SK-N-SH treated with all-trans-retinoic acid at 6 μM for 48 hours (cell line): ENCODE data around the gene HDAC5.
"Not testable (repeated sequence)": the region's sequence is repeated elsewhere in the genome, so short reads cannot be mapped to it uniquely, and the experiment has no call there.

Experiments
- ATAC-seq: fragments of 200-7000 bp; cut with Tn5 transposase; 3 replicates; pipeline ENCODE4 v1.9.1; 2020; ENCODE audit warnings: mild to moderate bottlenecking, moderate library complexity
- ARNTL ChIP-seq: fragments of 450-650 bp; formaldehyde crosslinking; IDR thresholded peaks from 2 replicates; pipeline ENCODE4 v1.5.0; 2020; ENCODE audit warnings: low read depth, mild to moderate bottlenecking, moderate library complexity, borderline replicate concordance
- CREB5 ChIP-seq: fragments of 250-450 bp; sonication (Bioruptor Pico); IDR thresholded peaks from 2 replicates; pipeline ENCODE4 v1.5.1; 2020; ENCODE audit warnings: low read depth, mild to moderate bottlenecking, moderate library complexity
- CSDC2 ChIP-seq: fragments of 250-450 bp; sonication (Bioruptor Pico); IDR thresholded peaks from 2 replicates; pipeline ENCODE4 v1.5.0; 2020; ENCODE audit warnings: mild to moderate bottlenecking, moderate library complexity
- CSRNP3 ChIP-seq: fragments of 250-450 bp; sonication (Bioruptor Pico); IDR thresholded peaks from 2 replicates; pipeline ENCODE4 v1.5.1; 2021; ENCODE audit warnings: mild to moderate bottlenecking, moderate library complexity
- ESRRG ChIP-seq: fragments of 250-450 bp; sonication (Bioruptor Pico); IDR thresholded peaks from 2 replicates; pipeline ENCODE4 v1.6.1; 2021; ENCODE audit warnings: mild to moderate bottlenecking
- ISL1 ChIP-seq: fragments of 250-450 bp; sonication (Bioruptor Pico); IDR thresholded peaks from 2 replicates; pipeline ENCODE4 v2.1.2; 2022; ENCODE audit warnings: mild to moderate bottlenecking, moderate library complexity
- OSR1 ChIP-seq: fragments of 250-450 bp; sonication (Bioruptor Pico); IDR thresholded peaks from 2 replicates; pipeline ENCODE4 v1.8.0; 2022; ENCODE audit warnings: moderate library complexity, mild to moderate bottlenecking, inconsistent platforms
- PPARA ChIP-seq: fragments of 250-450 bp; sonication (Bioruptor Pico); IDR thresholded peaks from 2 replicates; pipeline ENCODE4 v1.5.0; 2020; ENCODE audit warnings: mild to moderate bottlenecking, borderline replicate concordance
- RARB ChIP-seq: fragments of 250-450 bp; sonication (Bioruptor Pico); IDR thresholded peaks from 2 replicates; pipeline ENCODE4 v1.8.0; 2021; ENCODE audit warnings: mild to moderate bottlenecking, moderate library complexity
- SNAI2 ChIP-seq: fragments of 250-450 bp; sonication (Bioruptor Pico); IDR thresholded peaks from 2 replicates; pipeline ENCODE4 v1.5.0; 2020; ENCODE audit warnings: mild to moderate bottlenecking, moderate library complexity
- TCF4 ChIP-seq: fragments of 250-450 bp; sonication (Bioruptor Pico); IDR thresholded peaks from 2 replicates; pipeline ENCODE4 v1.8.0; 2021; ENCODE audit warnings: mild to moderate bottlenecking, moderate library complexity, borderline replicate concordance
- TOX ChIP-seq: fragments of 250-450 bp; sonication (Bioruptor Pico); IDR thresholded peaks from 2 replicates; pipeline ENCODE4 v1.8.0; 2021; ENCODE audit warnings: mild to moderate bottlenecking, moderate library complexity, borderline replicate concordance
- ZC3H10 ChIP-seq: fragments of 250-450 bp; sonication (Bioruptor Pico); IDR thresholded peaks from 2 replicates; pipeline ENCODE4 v1.5.1; 2021; ENCODE audit warnings: mild to moderate bottlenecking, moderate library complexity
- ZFP3 ChIP-seq: fragments of 250-450 bp; sonication (Bioruptor Pico); IDR thresholded peaks from 2 replicates; pipeline ENCODE4 v1.5.0; 2020; ENCODE audit warnings: mild to moderate bottlenecking, moderate library complexity
- ZFP30 ChIP-seq: fragments of 450-650 bp; formaldehyde crosslinking; IDR thresholded peaks from 2 replicates; pipeline ENCODE4 v1.5.0; 2022; ENCODE audit warnings: mild to moderate bottlenecking, moderate library complexity
- ZNF565 ChIP-seq: fragments of 450-650 bp; formaldehyde crosslinking; conservative IDR thresholded peaks from 2 replicates; pipeline ENCODE4 v1.5.0; 2020; ENCODE audit warnings: low read depth, mild to moderate bottlenecking, moderate library complexity
- ZNF70 ChIP-seq: fragments of 450-650 bp; formaldehyde crosslinking; IDR thresholded peaks from 2 replicates; pipeline ENCODE4 v1.5.0; 2020; ENCODE audit warnings: mild to moderate bottlenecking, moderate library complexity
- TF ChIP-seq, protein P1 (sequence below): fragments of 250-450 bp; sonication (Bioruptor Pico); IDR thresholded peaks from 2 replicates; pipeline ENCODE4 v1.5.0; 2020; ENCODE audit warnings: mild to moderate bottlenecking, moderate library complexity
- TF ChIP-seq, protein P2 (sequence below): fragments of 250-450 bp; sonication (Bioruptor Pico); IDR thresholded peaks from 2 replicates; pipeline ENCODE4 v1.8.0; 2020; ENCODE audit warnings: mild to moderate bottlenecking, moderate library complexity, borderline replicate concordance
- TF ChIP-seq, protein P3 (sequence below): fragments of 250-450 bp; sonication (Bioruptor Pico); IDR thresholded peaks from 2 replicates; pipeline ENCODE4 v1.8.0; 2021; ENCODE audit warnings: low read depth, mild to moderate bottlenecking, moderate library complexity, borderline replicate concordance

The HDAC5 gene

GRCh38 chr17:44120851-44121605 is 2.4 kb downstream of the HDAC5 start:
- ATAC-seq, result no peak
- TF ChIP-seq, protein P1, sequence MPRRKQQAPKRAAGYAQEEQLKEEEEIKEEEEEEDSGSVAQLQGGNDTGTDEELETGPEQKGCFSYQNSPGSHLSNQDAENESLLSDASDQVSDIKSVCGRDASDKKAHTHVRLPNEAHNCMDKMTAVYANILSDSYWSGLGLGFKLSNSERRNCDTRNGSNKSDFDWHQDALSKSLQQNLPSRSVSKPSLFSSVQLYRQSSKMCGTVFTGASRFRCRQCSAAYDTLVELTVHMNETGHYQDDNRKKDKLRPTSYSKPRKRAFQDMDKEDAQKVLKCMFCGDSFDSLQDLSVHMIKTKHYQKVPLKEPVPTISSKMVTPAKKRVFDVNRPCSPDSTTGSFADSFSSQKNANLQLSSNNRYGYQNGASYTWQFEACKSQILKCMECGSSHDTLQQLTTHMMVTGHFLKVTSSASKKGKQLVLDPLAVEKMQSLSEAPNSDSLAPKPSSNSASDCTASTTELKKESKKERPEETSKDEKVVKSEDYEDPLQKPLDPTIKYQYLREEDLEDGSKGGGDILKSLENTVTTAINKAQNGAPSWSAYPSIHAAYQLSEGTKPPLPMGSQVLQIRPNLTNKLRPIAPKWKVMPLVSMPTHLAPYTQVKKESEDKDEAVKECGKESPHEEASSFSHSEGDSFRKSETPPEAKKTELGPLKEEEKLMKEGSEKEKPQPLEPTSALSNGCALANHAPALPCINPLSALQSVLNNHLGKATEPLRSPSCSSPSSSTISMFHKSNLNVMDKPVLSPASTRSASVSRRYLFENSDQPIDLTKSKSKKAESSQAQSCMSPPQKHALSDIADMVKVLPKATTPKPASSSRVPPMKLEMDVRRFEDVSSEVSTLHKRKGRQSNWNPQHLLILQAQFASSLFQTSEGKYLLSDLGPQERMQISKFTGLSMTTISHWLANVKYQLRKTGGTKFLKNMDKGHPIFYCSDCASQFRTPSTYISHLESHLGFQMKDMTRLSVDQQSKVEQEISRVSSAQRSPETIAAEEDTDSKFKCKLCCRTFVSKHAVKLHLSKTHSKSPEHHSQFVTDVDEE, result no peak
- TF ChIP-seq ARNTL (CRISPR knock-in tag) (no peak), ZNF70 (no peak), TCF4 (CRISPR knock-in tag) (no peak), ZC3H10 (CRISPR knock-in tag) (no peak), CSRNP3 (no peak)
- TF ChIP-seq, protein P2, sequence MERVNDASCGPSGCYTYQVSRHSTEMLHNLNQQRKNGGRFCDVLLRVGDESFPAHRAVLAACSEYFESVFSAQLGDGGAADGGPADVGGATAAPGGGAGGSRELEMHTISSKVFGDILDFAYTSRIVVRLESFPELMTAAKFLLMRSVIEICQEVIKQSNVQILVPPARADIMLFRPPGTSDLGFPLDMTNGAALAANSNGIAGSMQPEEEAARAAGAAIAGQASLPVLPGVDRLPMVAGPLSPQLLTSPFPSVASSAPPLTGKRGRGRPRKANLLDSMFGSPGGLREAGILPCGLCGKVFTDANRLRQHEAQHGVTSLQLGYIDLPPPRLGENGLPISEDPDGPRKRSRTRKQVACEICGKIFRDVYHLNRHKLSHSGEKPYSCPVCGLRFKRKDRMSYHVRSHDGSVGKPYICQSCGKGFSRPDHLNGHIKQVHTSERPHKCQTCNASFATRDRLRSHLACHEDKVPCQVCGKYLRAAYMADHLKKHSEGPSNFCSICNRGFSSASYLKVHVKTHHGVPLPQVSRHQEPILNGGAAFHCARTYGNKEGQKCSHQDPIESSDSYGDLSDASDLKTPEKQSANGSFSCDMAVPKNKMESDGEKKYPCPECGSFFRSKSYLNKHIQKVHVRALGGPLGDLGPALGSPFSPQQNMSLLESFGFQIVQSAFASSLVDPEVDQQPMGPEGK (CRISPR knock-in tag), result no peak

DNA sequence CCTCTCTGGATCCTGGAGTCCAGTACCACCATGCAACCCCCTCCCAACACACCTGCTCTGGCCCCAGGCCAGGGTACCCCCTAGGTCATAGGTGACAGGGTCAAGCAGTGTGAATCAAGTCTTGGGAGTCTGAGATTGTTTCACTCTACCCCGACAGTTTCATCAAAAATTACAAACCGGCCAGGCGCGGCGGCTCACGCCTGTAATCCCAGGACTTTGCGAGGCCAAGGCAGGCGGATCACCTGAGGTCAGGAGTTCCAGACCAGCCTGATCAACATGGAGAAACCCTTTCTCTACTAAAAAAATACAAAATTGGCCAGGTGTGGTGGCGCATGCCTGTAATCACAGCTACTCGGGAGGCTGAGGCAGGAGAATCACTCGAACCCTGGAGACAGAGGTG is 3.2 kb downstream of the HDAC5 start:
- ATAC-seq, result not testable (repeated sequence)

DNA sequence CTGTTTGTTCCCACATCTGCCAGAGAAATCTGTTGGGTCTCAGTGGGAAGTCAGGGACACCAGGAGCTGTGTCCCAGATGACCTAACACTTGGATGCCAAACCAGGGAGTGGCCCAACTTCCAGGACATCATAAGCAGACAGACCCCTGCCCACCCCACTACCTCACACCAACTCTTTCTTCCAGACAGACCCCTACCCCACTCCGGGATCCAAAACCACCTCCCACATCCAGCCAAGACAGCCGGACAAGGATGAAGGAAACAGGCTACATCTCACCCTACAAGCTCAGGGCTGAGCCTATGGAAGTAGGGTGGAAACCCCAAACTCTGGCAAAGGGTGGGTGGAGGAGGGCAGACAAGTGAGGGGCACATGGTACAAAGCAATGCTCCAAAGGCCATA is 3.6 kb downstream of the HDAC5 start:
- ATAC-seq, result no peak
- TF ChIP-seq TCF4 (CRISPR knock-in tag) (no peak), ZC3H10 (CRISPR knock-in tag) (no peak), PPARA (CRISPR knock-in tag) (no peak), ISL1 (CRISPR knock-in tag) (no peak), ZNF565 (CRISPR knock-in tag) (no peak), CREB5 (CRISPR knock-in tag) (no peak), CSRNP3 (no peak), RARB (CRISPR knock-in tag) (no peak), TOX (CRISPR knock-in tag) (no peak), ARNTL (CRISPR knock-in tag) (no peak), ESRRG (CRISPR knock-in tag) (no peak), SNAI2 (CRISPR knock-in tag) (no peak), OSR1 (CRISPR knock-in tag) (no peak), ZFP3 (CRISPR knock-in tag) (no peak), ZNF70 (no peak), CSDC2 (CRISPR knock-in tag) (no peak), ZFP30 (CRISPR knock-in tag) (no peak)
- TF ChIP-seq, protein P3, sequence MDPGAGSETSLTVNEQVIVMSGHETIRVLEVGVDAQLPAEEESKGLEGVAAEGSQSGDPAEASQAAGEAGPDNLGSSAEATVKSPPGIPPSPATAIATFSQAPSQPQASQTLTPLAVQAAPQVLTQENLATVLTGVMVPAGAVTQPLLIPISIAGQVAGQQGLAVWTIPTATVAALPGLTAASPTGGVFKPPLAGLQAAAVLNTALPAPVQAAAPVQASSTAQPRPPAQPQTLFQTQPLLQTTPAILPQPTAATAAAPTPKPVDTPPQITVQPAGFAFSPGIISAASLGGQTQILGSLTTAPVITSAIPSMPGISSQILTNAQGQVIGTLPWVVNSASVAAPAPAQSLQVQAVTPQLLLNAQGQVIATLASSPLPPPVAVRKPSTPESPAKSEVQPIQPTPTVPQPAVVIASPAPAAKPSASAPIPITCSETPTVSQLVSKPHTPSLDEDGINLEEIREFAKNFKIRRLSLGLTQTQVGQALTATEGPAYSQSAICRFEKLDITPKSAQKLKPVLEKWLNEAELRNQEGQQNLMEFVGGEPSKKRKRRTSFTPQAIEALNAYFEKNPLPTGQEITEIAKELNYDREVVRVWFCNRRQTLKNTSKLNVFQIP (CRISPR knock-in tag), result no peak
- TF ChIP-seq, protein P2 (CRISPR knock-in tag), result no peak
- TF ChIP-seq, protein P1, result no peak
